HG02870 (cell line): ENCODE results near the gene KLHL5.

ENCODE experiments used
- ATAC-seq: cut with Tn5 transposase; IDR thresholded peaks from one replicate; pipeline ENCODE4 v1.9.1; 2021; ENCODE audit warnings: mild to moderate bottlenecking, moderate library complexity; ENCODE audit not compliant: unreplicated experiment

Gene KLHL5

DNA sequence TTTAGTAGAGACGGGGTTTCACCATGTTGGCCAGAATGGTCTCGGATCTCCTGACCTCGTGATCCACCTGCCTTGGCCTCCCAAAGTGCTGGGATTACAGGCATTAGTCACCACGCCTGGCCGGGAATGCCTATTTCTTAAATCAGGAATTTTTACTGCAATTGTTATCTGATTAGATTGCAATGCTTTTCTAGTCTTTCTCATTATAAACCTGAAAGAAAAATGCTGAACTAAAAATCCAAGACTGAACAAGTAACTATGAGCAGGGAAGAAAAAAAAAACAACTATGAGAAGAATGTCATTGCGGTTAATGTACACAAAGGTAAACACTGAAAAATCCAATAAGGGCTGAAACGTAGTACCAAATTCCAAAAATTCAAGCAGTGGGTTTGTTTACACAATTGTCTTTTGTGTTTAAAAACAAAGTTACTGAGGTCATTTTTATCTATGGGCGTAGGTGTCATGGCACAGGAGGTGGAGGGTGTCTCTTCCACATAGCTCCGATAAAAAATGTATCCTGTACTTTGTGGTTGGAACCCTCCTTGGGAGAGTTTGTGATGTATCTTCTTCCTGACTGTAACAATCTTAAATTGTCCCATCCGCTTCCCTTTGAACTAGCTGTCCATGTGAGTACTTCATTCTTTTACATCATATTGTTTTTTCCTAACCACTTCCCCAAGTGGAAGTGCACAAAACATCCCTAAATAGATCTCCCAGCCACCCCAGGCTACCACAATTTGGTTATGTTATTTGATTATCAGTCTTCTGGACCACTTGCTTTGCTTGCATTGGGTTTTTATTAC, 18.8 kb upstream of the KLHL5 start:
- ATAC-seq: no peak

DNA sequence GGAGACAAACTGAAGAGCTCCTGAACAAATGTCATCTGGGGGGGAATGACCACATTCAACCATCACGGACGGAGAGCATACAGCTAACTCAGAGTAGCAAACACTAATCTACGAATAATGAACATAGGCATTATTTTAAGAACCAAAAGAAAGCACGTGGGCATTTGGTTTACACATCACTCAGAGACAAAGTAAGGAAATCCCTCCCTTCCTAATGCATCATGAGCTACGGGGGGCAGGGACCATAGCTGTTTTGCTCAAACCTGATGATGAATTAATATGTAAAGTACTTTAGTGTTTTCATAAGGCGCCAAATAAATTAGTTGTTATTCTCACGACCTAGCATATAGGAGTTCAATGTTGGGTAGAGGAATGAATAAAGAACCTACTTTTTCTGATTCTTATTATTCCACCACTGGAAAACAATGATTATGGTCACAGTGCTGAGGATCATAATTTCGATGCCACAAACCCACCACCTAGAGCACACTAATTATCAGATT, 18.1 kb upstream of the KLHL5 start:
- no peak for ATAC-seq

DNA sequence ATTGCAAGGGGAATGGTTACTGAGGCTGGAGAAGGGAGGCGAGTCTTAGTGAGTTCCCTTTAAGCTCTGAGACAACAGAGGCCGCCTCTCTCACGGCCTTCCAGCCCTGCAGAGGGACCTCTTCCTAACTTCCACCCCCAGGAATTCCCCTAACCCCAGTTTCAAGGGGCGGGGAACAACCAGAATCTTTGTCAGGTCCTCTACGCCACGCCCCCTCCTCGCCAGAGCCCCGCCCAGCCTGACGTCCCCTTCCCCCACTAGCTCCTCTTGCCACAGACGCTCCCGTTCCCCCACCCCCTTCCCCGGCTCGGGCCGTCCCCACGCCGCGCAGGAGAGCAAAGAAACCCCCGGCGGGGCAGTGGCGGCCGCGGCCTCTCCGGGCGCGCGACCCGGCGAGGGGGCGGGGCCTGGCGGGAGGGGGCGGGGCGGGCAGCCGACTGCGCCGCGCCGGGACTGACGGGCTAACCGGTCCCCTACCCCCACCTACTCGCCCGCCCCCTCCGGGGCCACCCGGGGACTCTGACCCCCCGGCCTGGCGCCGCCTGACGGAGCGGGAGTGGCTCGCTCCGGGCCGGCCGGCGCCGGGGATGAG, 17.6 kb upstream of the KLHL5 start:
- peak; percentile 64 for ATAC-seq

DNA sequence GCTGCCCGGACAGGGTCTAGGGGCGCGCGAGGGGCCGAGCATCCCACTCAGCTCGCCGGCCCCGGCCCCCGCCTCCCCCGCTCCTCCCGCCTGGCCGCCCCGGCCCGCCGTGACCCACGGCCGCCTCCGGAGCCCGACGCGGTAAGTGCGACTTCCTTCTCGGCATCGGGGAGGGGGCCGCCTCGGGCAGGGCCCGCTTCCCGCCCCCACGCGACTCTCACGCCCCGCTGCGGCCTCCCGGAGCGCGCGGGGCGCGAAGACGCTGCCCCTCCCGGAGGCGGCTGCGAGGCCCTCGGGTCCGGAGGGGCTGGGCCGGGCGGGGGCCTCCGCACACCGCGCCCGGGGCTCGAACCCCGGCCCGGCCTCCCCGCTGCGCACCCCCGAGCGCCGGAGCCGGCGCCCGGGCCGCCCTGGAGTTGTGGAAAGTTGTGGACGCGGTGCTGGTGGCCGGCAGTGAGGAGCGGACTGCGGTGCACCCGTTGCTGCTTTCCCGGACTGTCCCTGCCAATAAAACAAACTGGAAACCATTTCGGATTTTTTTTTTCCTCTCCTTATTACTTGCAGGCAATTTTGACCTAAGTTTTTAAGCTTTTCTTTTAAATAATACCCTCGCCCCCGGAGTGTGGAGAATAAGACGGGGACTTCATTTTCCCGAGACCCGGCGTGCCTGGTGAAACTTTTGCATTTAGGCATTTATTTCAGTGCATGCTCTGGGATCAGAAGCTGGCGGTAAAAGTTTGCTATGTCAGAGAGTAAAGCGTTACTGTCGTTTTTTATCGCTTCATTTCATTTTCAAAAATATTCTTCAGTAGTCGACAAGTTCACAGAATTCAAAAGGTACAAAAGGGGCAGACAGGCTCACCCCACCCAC, 16.8 kb upstream of the KLHL5 start:
- ATAC-seq: no peak

DNA sequence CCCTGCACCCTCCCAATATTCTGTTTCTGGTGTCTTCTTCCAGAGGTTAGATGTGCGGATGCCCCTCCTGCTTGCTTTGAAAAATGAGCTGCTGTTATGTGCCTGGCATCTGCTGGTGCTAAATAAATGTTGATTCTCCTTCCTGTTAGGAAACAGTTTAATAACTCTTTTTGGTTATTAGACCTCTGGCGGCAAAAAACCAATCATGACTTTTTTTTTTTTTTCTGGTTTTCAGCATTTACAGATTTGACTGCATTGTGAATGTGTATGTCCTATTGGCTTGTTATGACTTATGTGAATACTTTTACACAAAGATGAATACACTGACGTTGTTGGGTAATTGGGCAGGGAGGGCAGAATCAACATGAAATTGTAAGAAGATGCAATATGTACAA, 16.2 kb upstream of the KLHL5 start:
- no peak for ATAC-seq

DNA sequence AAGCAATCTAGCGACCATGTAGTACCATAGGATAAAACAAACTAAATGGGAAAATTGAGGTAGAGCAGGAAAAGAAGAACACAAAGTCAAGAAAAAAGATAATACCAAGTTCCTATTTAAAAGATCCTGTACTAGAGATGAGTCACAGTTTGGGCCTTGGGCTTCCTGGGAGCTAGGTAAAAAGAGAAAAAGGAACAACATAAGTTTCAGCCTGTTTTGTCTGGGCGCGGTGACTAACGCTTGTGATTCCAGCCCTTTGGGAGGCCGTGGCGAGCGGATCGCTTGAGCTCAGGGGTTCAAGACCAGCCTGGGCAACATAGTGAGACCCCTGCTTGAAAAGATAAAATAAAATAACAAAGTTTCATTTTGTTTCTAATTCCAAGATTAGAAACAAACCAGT, 15.8 kb upstream of the KLHL5 start:
- no peak for ATAC-seq

DNA sequence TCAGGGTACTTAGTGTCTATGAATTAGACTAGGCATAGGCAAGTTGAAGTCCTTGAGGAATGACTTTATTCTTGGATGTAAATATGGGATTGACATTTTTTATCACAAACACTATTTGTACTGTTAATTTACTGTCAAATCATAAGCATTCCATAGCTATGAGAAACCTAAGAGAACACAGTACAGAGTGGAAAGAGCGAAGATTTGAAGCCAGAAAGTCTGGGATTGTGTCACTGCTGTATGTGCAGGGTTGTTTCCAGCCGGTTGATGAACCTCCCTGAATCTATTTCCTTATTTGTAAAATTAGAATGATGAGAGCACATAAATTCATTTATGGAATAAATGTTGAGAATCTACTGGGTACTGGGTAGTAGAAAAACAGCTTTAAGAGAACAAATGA, 14.4 kb upstream of the KLHL5 start:
- ATAC-seq: no peak

DNA sequence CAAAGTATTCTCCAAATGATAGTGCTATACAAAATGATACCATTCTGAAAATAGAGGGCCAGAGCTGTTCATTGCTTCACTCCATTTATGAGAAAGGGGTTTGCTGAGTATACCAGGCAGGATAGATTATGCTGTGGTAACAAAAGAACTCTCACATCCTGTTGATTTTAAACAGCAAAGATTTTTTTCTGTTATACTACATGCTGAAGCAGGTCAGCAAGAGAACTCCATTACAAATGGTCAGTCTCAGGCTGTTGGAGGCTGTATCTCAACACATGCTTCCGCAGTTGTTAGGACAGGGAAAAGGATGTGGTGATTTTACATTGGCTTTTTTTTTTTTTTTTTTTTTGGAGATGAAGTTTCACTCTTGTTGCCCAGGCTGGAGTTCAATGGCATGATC, 13.7 kb upstream of the KLHL5 start:
- no peak for ATAC-seq

DNA sequence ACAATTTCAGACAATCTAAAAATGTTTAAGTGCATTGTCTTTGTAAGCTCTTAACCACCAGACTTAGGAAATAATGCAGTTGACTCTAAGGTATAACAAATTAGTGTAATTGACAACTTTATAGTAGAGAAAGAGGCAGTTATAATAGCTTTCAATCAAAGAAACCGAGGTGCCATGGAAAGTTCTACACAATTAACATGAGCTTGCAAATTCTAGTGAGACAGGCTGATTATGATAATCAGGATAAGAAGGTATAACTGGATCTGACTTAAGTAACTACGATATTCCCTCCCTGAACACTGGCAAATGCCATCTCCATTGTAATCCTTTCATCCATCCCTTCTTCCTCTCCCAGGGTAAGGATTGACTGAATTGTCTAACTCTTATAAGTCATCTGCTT, 11.4 kb upstream of the KLHL5 start:
- no peak for ATAC-seq

DNA sequence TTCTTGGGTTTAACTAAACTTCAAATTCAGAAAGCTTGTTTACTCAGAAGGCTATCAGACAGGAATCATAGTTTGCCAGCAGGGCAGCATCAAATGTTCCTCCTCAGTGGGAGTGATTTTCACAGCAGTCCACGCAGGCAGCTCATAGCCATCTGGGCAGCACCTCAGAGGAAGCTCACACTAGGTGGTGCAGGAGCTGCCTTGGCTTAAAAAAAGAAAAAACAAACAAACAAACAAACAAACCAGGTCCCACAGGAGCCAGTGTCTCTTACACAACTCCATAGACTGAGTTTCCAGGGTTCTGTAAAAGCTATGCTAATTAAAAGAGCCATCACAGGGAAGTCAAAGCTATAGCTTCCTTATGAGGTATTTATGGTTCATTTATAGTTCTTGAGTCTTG, 10.5 kb upstream of the KLHL5 start:
- ATAC-seq: no peak

DNA sequence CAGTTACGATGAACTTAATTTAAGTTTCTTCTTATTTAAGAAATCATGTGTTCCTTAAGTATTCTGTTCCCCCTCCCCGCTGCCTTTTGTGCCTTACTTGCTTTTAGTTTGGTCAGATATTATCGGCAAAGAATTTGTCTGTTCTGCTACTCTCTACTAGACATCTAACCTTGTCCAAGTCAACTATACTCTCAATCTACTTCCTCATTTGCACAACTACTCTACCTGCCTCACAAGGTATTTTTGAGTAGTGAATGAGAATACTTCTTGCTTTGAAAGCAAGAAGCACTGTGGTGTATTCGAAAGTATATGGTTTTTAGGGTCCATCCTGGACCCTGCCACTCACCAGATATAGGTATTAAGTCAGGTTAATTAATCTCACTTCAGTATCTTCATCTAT, 8.0 kb upstream of the KLHL5 start:
- no peak for ATAC-seq

DNA sequence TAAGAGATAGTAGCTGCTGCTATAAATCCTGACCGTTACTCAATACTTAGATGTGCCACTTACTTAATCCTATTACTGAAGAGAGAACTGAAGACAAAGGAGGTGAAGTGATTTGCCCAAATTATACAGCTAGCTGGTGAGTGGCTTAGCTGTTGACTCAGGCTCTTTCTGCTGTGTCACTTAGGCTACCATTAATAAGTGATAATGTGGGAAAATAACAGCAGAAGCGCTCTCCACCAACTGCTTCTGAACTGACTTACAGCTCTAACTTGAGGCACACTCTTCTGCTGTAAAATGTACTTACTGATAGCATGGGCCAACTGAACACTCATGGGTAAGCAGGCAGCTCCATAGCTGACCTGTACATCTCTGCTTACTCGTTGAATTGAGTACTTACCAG, 7.5 kb upstream of the KLHL5 start:
- no peak for ATAC-seq

DNA sequence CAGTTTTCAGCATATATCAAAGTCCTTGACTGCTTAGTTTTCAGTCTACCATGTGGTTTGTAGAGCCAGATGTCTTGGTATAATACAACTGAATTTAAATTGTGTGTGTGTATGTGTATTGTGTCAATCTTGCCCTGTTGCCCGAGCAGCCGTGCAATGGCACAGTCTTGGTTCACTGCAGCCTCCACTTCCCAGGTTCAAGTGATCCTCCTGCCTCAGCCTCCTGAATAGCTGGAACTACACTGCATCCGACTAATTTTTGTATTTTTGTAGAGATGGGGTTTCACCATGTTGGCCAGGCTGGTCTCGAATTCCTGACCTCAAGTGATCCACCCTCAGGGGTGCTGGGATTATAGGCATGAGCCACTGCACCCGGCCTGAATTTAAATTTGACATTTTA, 6.0 kb upstream of the KLHL5 start:
- ATAC-seq: no peak

DNA sequence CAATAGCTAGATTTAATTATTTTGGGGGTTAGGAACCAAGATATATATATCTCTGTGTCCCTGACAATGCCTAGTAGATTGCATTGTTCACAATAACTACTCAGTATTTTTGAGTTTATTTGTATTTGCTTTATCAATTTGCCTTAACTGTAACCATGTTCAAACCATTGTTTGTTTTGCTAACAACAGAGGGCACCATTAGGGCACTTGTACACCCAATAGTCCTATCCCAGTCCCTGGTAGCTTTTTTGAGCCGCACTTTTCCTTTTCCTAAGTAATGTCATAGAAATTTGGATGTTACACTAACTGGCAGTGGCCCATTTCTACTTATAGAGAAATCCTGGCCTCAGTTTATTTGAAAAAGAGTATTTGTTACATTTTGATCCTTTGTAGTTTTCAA, 575 bp upstream of the KLHL5 start:
- ATAC-seq: no peak

DNA sequence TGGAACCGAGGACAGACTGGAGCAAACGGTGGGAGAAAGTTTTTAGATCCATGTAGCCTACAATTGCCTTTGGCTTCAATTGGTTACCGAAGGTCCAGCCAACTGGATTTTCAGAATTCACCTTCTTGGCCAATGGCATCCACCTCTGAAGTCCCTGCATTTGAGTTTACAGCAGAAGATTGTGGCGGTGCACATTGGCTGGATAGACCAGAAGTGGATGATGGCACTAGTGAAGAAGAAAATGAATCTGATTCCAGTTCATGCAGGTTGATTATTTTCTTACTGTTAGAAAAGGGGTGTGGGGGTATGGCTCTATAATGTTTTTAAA, 702 bp downstream of the KLHL5 start:
- no peak for ATAC-seq

DNA sequence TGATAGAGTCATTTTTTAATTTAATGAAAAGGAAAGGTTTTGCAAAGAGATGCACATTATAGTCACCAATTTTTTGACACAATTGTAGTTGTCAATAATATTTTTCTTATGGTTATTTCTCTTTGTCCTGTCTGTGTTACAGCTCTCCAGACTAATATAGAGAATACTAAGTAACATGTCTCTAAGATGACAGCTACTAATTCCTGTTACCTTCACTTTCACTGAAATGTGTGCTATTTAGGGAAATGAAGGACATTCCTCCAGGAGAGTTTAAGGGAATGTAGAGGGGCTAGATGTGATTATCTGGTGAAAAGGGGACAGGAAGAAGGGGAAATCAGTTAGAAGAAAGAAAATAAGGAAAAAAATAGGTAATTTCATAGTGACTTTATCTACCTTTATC, 1.4 kb downstream of the KLHL5 start:
- ATAC-seq: no peak

DNA sequence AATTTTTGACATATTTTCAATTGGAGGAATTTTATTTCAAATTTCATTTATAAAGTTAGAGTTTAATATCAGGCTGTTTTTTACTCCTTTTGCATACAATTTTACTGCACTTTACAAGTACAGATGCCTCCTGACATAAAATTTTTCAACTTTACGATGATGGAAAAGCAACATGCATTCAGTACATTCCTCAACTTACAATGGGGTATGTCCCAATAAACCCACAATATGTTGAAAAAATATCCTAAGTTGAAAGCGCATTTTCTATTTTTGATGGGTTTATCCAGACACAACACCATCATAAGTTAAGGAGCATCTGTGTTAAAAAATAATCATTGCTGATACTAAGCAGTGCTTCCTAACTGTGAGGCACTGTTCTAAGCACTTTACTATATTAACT, 4.3 kb downstream of the KLHL5 start:
- ATAC-seq: no peak

DNA sequence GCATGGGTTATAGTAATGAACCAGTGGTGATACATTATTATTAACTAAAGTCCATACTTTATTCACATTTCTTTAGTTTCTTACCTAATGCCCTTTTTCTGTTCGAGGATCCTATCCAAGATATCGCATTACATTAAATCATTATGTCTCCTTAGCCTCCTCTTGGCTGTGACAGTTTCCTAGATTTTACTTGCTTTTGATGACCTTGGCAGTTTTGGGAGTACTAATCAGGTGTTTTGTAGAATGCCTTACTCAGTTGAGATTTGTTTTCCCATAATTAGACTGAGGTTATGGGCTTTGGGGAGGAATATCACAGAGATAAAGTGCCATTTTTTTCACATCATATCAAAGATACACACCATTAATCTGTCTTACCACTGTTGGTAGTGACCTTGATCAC, 5.0 kb downstream of the KLHL5 start:
- no peak for ATAC-seq

DNA sequence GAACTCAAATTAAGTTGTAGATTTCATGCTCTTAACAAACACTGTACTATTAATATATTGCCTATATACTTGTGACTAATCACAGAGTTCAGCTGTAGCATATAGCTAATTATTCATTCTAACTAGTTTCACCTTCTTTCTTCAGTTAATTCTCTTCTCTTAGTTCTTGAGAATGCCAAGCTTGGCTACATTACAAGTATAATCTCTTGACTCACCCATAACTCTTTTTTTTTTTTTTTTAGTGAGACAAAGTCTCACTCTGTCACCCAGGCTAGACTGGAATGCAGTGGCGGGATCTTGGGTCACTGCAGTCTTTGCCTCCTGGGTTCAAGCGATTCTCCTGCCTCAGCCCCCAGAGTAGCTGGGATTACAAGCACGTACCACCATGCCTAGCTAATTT, 5.4 kb downstream of the KLHL5 start:
- ATAC-seq: no peak

DNA sequence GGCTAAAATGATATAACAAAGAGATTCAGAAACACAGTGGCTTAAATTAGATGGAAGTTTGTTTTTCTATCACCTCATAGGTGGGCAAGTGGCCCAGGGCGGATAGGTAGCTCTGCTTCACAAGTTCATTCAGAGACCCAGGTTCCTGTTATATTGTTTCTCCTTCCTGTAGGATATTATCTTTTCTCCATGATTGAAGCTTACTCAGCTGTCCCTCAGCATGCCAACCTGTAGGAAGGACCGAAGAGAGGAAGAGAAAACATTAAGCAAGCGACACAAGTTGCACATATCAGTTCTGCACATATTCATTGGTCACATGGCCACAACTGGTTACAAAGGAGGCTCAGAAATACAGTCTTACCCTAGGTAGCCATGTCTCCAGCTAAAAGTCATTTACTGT, 6.9 kb downstream of the KLHL5 start:
- no peak for ATAC-seq

DNA sequence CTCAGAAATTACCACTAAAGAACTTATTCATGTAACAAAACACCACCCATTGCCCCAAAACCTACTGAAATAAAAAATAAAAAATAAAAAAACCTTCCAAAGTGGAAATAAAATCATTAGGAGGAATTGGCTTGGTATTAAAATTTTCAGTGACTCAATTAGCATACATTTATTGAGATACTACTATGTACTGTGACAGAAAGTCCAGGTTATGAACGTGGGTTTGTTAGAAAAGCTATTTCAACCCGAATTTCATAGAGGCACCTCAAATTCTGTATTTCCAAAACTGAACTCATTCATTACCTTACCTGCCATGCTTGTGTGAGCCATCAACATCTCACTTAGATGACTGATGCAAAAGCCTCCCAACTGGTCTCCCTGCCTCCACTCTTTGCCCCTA, 16.8 kb downstream of the KLHL5 start:
- ATAC-seq: no peak

DNA sequence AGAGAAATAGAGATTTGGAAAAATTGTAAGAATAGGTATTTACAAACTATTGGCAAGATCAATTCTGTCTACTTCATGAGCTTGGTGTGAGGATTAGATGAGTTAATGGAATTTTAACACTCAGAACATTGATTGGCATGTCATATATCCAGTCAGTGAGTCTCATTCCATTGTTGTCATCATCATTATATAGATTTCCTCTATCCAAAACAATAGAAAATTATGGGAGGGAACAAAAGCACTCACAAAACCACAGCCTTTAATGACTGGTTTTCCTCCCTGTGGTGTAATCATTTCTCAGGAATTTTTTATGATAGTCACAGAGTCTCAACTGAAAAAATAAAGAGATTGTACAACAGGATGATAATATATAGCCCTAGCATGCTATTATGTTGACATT, 21.1 kb downstream of the KLHL5 start:
- no peak for ATAC-seq
